DMS153 (cell line): ENCODE measurements around the gene TNP2.

Experiments
- DNase-seq: peaks from one replicate; lab custom pipeline; 2025; lab: John Stamatoyannopoulos, UW

The TNP2 gene

DNA sequence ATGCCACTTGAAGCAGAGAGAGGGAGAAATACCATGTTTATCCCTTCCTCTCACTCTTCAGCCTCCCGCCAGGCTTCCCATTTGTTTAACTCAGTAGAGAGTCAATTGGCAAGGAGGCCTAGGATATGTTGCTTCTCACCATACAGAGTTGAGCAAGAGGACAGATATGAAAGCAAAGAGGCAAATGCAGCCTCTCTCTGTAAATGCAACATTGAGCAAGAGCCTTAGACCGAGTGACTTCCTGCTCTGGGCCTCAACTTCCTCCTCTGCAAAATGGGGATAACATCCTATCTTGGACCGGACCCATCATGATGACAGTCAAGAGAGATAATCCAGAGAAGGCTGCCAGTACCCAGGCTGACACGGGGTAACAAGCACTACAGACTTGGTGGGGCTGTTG, 49.9 kb downstream of the TNP2 start:
- DNase-seq: no peak

DNA sequence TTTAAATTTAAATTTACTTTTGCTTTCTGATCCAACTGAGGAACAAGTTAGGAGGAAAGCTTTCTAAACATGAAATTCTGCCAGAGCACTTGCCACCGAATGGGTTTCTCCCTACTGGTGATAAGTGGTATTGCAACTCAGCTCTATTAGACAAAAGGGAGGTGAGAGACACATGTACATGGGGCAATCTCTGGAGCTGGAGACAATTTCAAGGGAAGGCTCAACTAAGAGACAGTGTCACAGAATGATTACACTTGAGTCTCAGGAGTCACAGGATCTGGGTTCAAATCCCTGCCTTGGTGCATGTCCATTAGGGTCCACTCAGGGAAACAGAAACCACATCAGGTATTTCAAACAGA, 50.5 kb downstream of the TNP2 start:
- DNase-seq: no peak
